Heart left ventricle (tissue), 16 donors: ENCODE measurements around the gene PIGC. TPM values are rescaled to one million over a fixed set of nuclear protein-coding genes. Genes with fewer than 3 reads are reported as not detected.

Experiments used
- ATAC-seq, 4 donors: fragments of 200-7000 bp; cut with Tn5 transposase; one replicate each; pipeline ENCODE4 v1.9.1; 2020 to 2022; ENCODE audit warnings: moderate library complexity in 4 of 4, mild to moderate bottlenecking in 3 of 4, moderate number of reproducible peaks in 1 of 4
- DNase-seq, 5 donors: peaks; one replicate each; pipeline ENCODE4 v3.0.0-alpha.2; 2020
- H3K27ac ChIP-seq, 12 donors: fragments of 200-600 bp; sonication (generic) in 4 of 12; one replicate each; pipeline versions ENCODE4 v1.5.0 to v1.8.0; 2016 to 2022; ENCODE audit warnings: mild to moderate bottlenecking in 2 of 12
- H3K27me3 ChIP-seq, 9 donors: fragments of 200-600 bp; sonication (generic) in 2 of 9; one replicate each; pipeline versions ENCODE4 v1.5.1 to v1.8.0; 2016 to 2022; ENCODE audit warnings: mild to moderate bottlenecking in 3 of 9
- H3K36me3 ChIP-seq, 9 donors: fragments of 200-600 bp; sonication (generic) in 2 of 9; one replicate each; pipeline versions ENCODE4 v1.5.0 to v1.8.0; 2018 to 2022; ENCODE audit warnings: mild to moderate bottlenecking in 2 of 9
- H3K4me1 ChIP-seq, 12 donors: fragments of 200-600 bp; sonication (generic) in 4 of 12; one replicate each; pipeline versions ENCODE4 v1.5.0 to v1.8.0; 2016 to 2022; ENCODE audit warnings: mild to moderate bottlenecking in 3 of 12
- H3K4me3 ChIP-seq, 12 donors: fragments of 200-600 bp; sonication (generic) in 4 of 12; one replicate each; pipeline versions ENCODE4 v1.5.0 to v1.8.0; 2017 to 2022; ENCODE audit warnings: mild to moderate bottlenecking in 9 of 12, moderate library complexity in 4 of 12
- H3K9me3 ChIP-seq, 12 donors: fragments of 200-600 bp; sonication (generic) in 4 of 12; one replicate each; pipeline versions ENCODE4 v1.5.0 to v1.8.0; 2016 to 2022; ENCODE audit warnings: mild to moderate bottlenecking in 1 of 12
- POLR2A ChIP-seq, 2 donors: fragments of 450-650 bp; IDR thresholded peaks; one replicate each; pipeline ENCODE4 v1.6.1; 2017; ENCODE audit warnings: antibody characterized with exemption in 2 of 2, mild to moderate bottlenecking in 2 of 2, moderate library complexity in 2 of 2
- WGBS, 4 donors: extraction: QIAGEN DNeasy Blood & Tissue Kit in 2 of 4; methylation state at CpG; one replicate each; pipeline versions ENCODE4 v1.1.5 to v1.1.7; 2013 to 2018; 5-methylcytosine and 5-hydroxymethylcytosine counted together
- intact Hi-C, 10 donors: fragments of 100-400 bp; cut with DNase I; formaldehyde crosslinking; loops; one replicate each; pipeline versions ENCODE4 v1.11.1 to v1.14.2; 2022
- polyA plus RNA-seq, 2 donors: library from polyadenylated mRNA; stranded (reverse); fragments of 200-250 nt; gene quantifications; one replicate each; pipeline ENCODE4 v1.2.3, GENCODE V29; 2013
- total RNA-seq, 9 donors: library from RNA; depleted of rRNA in 2 of 9; stranded (reverse); fragments of >200 nt in 2 of 9; fragmentation: NEBNext Ultra II Directional in 3 of 9; extraction: Animal tissue kit (Norgen Biotek cat#: 25700) in 3 of 9; gene quantifications; one replicate each; pipeline versions ENCODE4 v1.1.0 to v1.2.4, GENCODE V29; 2016 to 2023
- TF ChIP-seq, protein P1 (sequence below), 12 donors: fragments of 200-600 bp; sonication (generic) in 4 of 12; IDR thresholded peaks; one replicate each; pipeline versions ENCODE4 v1.5.0 to v1.8.0; 2018 to 2022; ENCODE audit warnings: antibody characterized with exemption in 12 of 12, mild to moderate bottlenecking in 5 of 12
- donor health status: ischemic (EF 13 %, LVEDD 7.1; RV severe dilation, severe dysfunction).
- donor health status: healthy with polysubstance abuse.
- donor health status: DM: no; HTN: yes; CAD: no.
- donor health status: DM: no; HTN: no; CAD: no.
- donor health status: ischemic (EF 25% LVEDD 6.9; RV normal size, moderate dysfunction).
- donor health status: ischemic (EF 25% LVEDD 5.7; RV mildly dilated, moderate dysfunction).
- donor health status: healthy.
- donor health status: DM: yes; HTN: yes; CAD: no.
- donor health status: ischemic (EF 35%, LVEDD 5.7; RV mildly dilated, moderate dysfunction).
- donor health status: nonischemic (EF 11% LVEDD 7.7; RV severe dilation, severe dysfunction).
- donor health status: DM: yes; HTN: yes; CAD: no.
- donor health status: PGD.
- donor health status: ischemic (EF 29% LVEDD 5.4; RV normal size, mild dysfunction).
- donor health status: nonischemic (EF 23%, LVEDD 6.1; RV moderate dilation, normal function).

PIGC gene
- total and polyA plus RNA-seq, 11 donors = 12.3 to 22.9 (median 15.7) TPM

DNA sequence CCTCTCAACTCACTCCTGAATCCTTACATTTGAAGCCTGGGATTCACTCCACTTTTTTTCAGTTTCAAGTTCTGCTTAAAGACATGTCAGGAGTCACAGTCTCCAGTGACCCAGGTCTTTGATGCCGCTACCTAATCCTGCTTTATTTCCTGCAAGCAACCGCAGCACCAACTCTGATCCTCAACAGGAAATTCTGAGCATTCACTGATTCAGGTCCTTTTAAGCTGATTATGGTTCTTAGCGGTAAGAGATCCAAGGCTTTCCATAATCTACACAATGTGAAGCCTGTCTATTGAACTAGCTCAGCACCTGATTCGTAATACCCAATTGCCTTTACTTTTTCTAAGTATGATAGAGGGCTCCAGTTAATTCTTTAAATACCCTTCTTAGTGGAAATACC is 43.7 kb upstream of the PIGC start:
- TF ChIP-seq, protein P1, sequence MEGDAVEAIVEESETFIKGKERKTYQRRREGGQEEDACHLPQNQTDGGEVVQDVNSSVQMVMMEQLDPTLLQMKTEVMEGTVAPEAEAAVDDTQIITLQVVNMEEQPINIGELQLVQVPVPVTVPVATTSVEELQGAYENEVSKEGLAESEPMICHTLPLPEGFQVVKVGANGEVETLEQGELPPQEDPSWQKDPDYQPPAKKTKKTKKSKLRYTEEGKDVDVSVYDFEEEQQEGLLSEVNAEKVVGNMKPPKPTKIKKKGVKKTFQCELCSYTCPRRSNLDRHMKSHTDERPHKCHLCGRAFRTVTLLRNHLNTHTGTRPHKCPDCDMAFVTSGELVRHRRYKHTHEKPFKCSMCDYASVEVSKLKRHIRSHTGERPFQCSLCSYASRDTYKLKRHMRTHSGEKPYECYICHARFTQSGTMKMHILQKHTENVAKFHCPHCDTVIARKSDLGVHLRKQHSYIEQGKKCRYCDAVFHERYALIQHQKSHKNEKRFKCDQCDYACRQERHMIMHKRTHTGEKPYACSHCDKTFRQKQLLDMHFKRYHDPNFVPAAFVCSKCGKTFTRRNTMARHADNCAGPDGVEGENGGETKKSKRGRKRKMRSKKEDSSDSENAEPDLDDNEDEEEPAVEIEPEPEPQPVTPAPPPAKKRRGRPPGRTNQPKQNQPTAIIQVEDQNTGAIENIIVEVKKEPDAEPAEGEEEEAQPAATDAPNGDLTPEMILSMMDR (IDR thresholded peaks at IDR 0.05) = no peak
- Histone ChIP-seq H3K36me3 (no peaks in the 10 kb centered on the region), H3K27ac (no peak overlapping the region), H3K9me3 (no peaks in the 10 kb centered on the region), H3K4me1 (peaks cover 0 to 11% (median 0%) of the 10 kb centered on the region in 12 donors), H3K27me3 (peaks cover 0 to 9% (median 0%) of the 10 kb centered on the region in 9 donors), H3K4me3 (no peak overlapping the region)
- ATAC-seq (no peak), DNase-seq (no peak)
- intact Hi-C loops = no loop called here
- 66 to 72% (median 70%) methylated on average over 4 of the region's 4 CpGs for WGBS, 4 donors

DNA sequence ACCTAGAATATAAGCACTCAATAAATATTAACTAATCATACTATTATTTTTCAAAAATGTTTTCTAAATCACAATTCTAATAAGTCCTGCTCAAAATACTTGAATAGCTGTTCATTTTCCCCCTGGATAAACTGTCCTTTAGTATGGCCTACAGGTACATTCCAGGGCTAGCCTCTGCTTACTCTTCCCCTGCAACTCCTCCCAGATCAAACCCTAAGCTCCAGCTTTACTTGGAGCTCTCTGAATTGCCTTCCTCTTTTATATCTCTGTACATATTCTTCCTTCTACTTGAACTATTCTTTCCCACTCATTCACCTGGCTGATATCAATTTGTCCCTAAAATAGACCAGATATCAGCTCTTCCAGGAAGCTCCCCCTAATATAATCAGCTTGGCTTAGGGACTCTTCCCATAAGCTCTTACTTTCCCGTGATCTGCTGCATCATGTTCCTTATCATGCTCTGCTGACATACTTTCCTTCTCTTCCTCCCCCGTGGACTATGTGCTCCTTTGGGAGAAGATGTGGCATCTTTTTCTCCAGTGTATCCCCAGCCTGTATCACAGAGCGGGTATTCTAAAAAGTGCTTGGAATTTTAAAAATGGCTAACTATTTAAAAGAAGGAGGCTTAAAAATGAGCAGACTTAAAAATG is 43.1 kb upstream of the PIGC start:
- peaks cover 0 to 11% (median 0%) of the 10 kb centered on the region in 12 donors for H3K4me1 ChIP-seq
- peaks cover 0 to 11% (median 0%) of the 10 kb centered on the region in 9 donors for H3K27me3 ChIP-seq
- 25 to 36% (median 30%) methylated on average over 3 of the region's 3 CpGs for WGBS, 4 donors
- no peaks in the 10 kb centered on the region for H3K9me3 ChIP-seq
- ATAC-seq (peak in 1 of 4 donors; percentile 29), DNase-seq (no peak)
- H3K27ac ChIP-seq = no peak overlapping the region
- H3K36me3 ChIP-seq = no peaks in the 10 kb centered on the region
- TF ChIP-seq POLR2A (IDR thresholded peaks at IDR 0.05) = no peak
- TF ChIP-seq, protein P1 (IDR thresholded peaks at IDR 0.05) = no peak
- intact Hi-C loops = no loop called here
- H3K4me3 ChIP-seq = no peak overlapping the region

DNA sequence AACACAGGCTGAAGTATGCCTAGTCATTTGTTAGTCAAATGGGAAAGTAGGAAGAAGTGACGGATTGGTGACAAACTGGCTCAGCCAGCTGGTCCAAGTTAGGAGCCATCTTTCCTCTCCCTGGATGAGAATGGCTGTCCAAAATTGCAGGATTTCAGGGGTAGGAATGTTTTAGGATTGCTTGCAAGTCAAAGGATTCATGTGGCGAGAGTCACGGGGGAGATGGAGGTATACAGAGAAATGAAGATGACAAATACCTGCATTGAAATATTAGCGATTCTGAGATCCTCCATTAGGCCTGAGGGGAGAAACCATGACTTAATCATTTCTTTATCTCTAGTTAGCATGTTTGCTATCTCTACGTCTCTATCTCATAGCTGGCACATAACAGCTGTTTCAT is 41.8 kb upstream of the PIGC start:
- TF ChIP-seq POLR2A (IDR thresholded peaks at IDR 0.05) = no peak
- TF ChIP-seq, protein P1 (IDR thresholded peaks at IDR 0.05) = no peak

GRCh38 chr1:172484252-172484651 is 40.4 kb upstream of the PIGC start:
- Histone ChIP-seq H3K36me3 (no peaks in the 10 kb centered on the region), H3K4me3 (no peak overlapping the region), H3K27me3 (peaks cover 0 to 11% (median 0%) of the 10 kb centered on the region in 9 donors), H3K4me1 (peaks cover 0 to 11% (median 0%) of the 10 kb centered on the region in 12 donors), H3K9me3 (no peaks in the 10 kb centered on the region), H3K27ac (no peak overlapping the region)
- TF ChIP-seq, protein P1 (IDR thresholded peaks at IDR 0.05) = no peak
- no peak for TF ChIP-seq POLR2A (IDR thresholded peaks at IDR 0.05)
- no peak for ATAC-seq
- intact Hi-C loops = no loop called here
- no peak for DNase-seq

More for the DNA sequence above, 41.8 kb upstream of the PIGC start:
- no peaks in the 10 kb centered on the region for H3K9me3 ChIP-seq
- H3K36me3 ChIP-seq = no peaks in the 10 kb centered on the region
- no peak overlapping the region for H3K4me3 ChIP-seq
- no peak for DNase-seq
- 72 to 77% (median 74%) methylated on average over 5 of the region's 5 CpGs for WGBS, 4 donors
- no peak overlapping the region for H3K27ac ChIP-seq
- peaks cover 0 to 11% (median 0%) of the 10 kb centered on the region in 12 donors for H3K4me1 ChIP-seq
- no peak for ATAC-seq
- H3K27me3 ChIP-seq = peaks cover 0 to 11% (median 0%) of the 10 kb centered on the region in 9 donors
- intact Hi-C loops = no loop called here
